ENCODE results near the gene UBL7.

Gene UBL7

GRCh38 chr15:74403588-74403919 lies 57.4 kb downstream of the UBL7 start:
- no peak overlapping the region for H3K4me3 ChIP-seq (ENCODE audit: low read depth, low read length)
- no peak overlapping the region for H3K27ac ChIP-seq (ENCODE audit: low read depth, low read length)
- peaks cover 21% of the 10 kb centered on the region; the same call in 1 of the 2 replicates for H3K4me1 ChIP-seq (ENCODE audit: control insufficient read depth, insufficient read depth, low read length)
- H3K9ac ChIP-seq (ENCODE audit: low read length) = no peak overlapping the region
- H3K36me3 ChIP-seq (ENCODE audit: control insufficient read depth, insufficient read depth, low read length) = no peaks in the 10 kb centered on the region
- no peaks in the 10 kb centered on the region for H3K9me3 ChIP-seq (ENCODE audit: control insufficient read depth, insufficient read depth, low read depth, low read length)
- no peaks in the 10 kb centered on the region for H3K27me3 ChIP-seq (ENCODE audit: control insufficient read depth, insufficient read depth, low read length)

- Histone ChIP-seq H3K27ac (ENCODE audit: low read depth, low read length) (no peak overlapping the region), H3K36me3 (ENCODE audit: control insufficient read depth, insufficient read depth, low read length) (no peaks in the 10 kb centered on the region), H3K27me3 (ENCODE audit: control insufficient read depth, insufficient read depth, low read length) (no peaks in the 10 kb centered on the region), H3K9ac (ENCODE audit: low read length) (no peak overlapping the region), H3K9me3 (ENCODE audit: control insufficient read depth, insufficient read depth, low read depth, low read length) (no peaks in the 10 kb centered on the region), H3K4me3 (ENCODE audit: low read depth, low read length) (no peak overlapping the region), H3K4me1 (ENCODE audit: control insufficient read depth, insufficient read depth, low read length) (peaks cover 21% of the 10 kb centered on the region; the same call in 1 of the 2 replicates)
These were observed 57.9 kb downstream of the UBL7 start for GRCh38 chr15:74402873-74403587.

- H3K4me1 ChIP-seq (ENCODE audit: control insufficient read depth, insufficient read depth, low read length) = peaks cover 16% of the 10 kb centered on the region; the same call in 1 of the 2 replicates
- no peaks in the 10 kb centered on the region for H3K9me3 ChIP-seq (ENCODE audit: control insufficient read depth, insufficient read depth, low read depth, low read length)
- no peak overlapping the region for H3K4me3 ChIP-seq (ENCODE audit: low read depth, low read length)
- no peaks in the 10 kb centered on the region for H3K36me3 ChIP-seq (ENCODE audit: control insufficient read depth, insufficient read depth, low read length)
- H3K27ac ChIP-seq (ENCODE audit: low read depth, low read length) = no peak overlapping the region
- no peak overlapping the region for H3K9ac ChIP-seq (ENCODE audit: low read length)
- no peaks in the 10 kb centered on the region for H3K27me3 ChIP-seq (ENCODE audit: control insufficient read depth, insufficient read depth, low read length)
These were observed 58.6 kb downstream of the UBL7 start for GRCh38 chr15:74402337-74402841.

GRCh38 chr15:74400915-74401757 lies 59.8 kb downstream of the UBL7 start:
- H3K27me3 ChIP-seq (ENCODE audit: control insufficient read depth, insufficient read depth, low read length) = no peaks in the 10 kb centered on the region
- peaks cover 16% of the 10 kb centered on the region; the same call in 1 of the 2 replicates for H3K4me1 ChIP-seq (ENCODE audit: control insufficient read depth, insufficient read depth, low read length)
- no peak overlapping the region for H3K4me3 ChIP-seq (ENCODE audit: low read depth, low read length)
- no peak overlapping the region for H3K27ac ChIP-seq (ENCODE audit: low read depth, low read length)
- H3K9me3 ChIP-seq (ENCODE audit: control insufficient read depth, insufficient read depth, low read depth, low read length) = no peaks in the 10 kb centered on the region
- H3K9ac ChIP-seq (ENCODE audit: low read length) = no peak overlapping the region
- H3K36me3 ChIP-seq (ENCODE audit: control insufficient read depth, insufficient read depth, low read length) = no peaks in the 10 kb centered on the region

- H3K36me3 ChIP-seq (ENCODE audit: control insufficient read depth, insufficient read depth, low read length) = no peaks in the 10 kb centered on the region
- H3K4me1 ChIP-seq (ENCODE audit: control insufficient read depth, insufficient read depth, low read length) = peaks cover 19% of the 10 kb centered on the region; the same call in 1 of the 2 replicates
- no peaks in the 10 kb centered on the region for H3K9me3 ChIP-seq (ENCODE audit: control insufficient read depth, insufficient read depth, low read depth, low read length)
- no peak overlapping the region for H3K9ac ChIP-seq (ENCODE audit: low read length)
- no peak overlapping the region for H3K4me3 ChIP-seq (ENCODE audit: low read depth, low read length)
- no peaks in the 10 kb centered on the region for H3K27me3 ChIP-seq (ENCODE audit: control insufficient read depth, insufficient read depth, low read length)
- H3K27ac ChIP-seq (ENCODE audit: low read depth, low read length) = no peak overlapping the region
These were observed 60.6 kb downstream of the UBL7 start for GRCh38 chr15:74400313-74400860.

GRCh38 chr15:74399511-74400312 lies 61.2 kb downstream of the UBL7 start:
- Histone ChIP-seq H3K27ac (ENCODE audit: low read depth, low read length) (no peak overlapping the region), H3K27me3 (ENCODE audit: control insufficient read depth, insufficient read depth, low read length) (no peaks in the 10 kb centered on the region), H3K4me3 (ENCODE audit: low read depth, low read length) (no peak overlapping the region)

GRCh38 chr15:74399100-74399499 lies 61.9 kb downstream of the UBL7 start:
- Histone ChIP-seq H3K27me3 (ENCODE audit: control insufficient read depth, insufficient read depth, low read length) (no peaks in the 10 kb centered on the region), H3K4me1 (ENCODE audit: control insufficient read depth, insufficient read depth, low read length) (peaks cover 19% of the 10 kb centered on the region; the same call in 1 of the 2 replicates), H3K27ac (ENCODE audit: low read depth, low read length) (no peak overlapping the region), H3K36me3 (ENCODE audit: control insufficient read depth, insufficient read depth, low read length) (no peaks in the 10 kb centered on the region), H3K4me3 (ENCODE audit: low read depth, low read length) (no peak overlapping the region), H3K9me3 (ENCODE audit: control insufficient read depth, insufficient read depth, low read depth, low read length) (no peaks in the 10 kb centered on the region), H3K9ac (ENCODE audit: low read length) (no peak overlapping the region)

More at GRCh38 chr15:74399511-74400312, 61.2 kb downstream of the UBL7 start:
- Histone ChIP-seq H3K4me1 (ENCODE audit: control insufficient read depth, insufficient read depth, low read length) (peaks cover 19% of the 10 kb centered on the region; the same call in 1 of the 2 replicates), H3K36me3 (ENCODE audit: control insufficient read depth, insufficient read depth, low read length) (no peaks in the 10 kb centered on the region), H3K9ac (ENCODE audit: low read length) (no peak overlapping the region), H3K9me3 (ENCODE audit: control insufficient read depth, insufficient read depth, low read depth, low read length) (no peaks in the 10 kb centered on the region)

GRCh38 chr15:74398183-74398582 lies 62.8 kb downstream of the UBL7 start:
- no peak overlapping the region for H3K27ac ChIP-seq (ENCODE audit: low read depth, low read length)
- H3K36me3 ChIP-seq (ENCODE audit: control insufficient read depth, insufficient read depth, low read length) = no peaks in the 10 kb centered on the region
- H3K27me3 ChIP-seq (ENCODE audit: control insufficient read depth, insufficient read depth, low read length) = no peaks in the 10 kb centered on the region
- H3K9ac ChIP-seq (ENCODE audit: low read length) = no peak overlapping the region
- no peaks in the 10 kb centered on the region for H3K9me3 ChIP-seq (ENCODE audit: control insufficient read depth, insufficient read depth, low read depth, low read length)
- H3K4me3 ChIP-seq (ENCODE audit: low read depth, low read length) = no peak overlapping the region
- peaks cover 19% of the 10 kb centered on the region; the same call in 1 of the 2 replicates for H3K4me1 ChIP-seq (ENCODE audit: control insufficient read depth, insufficient read depth, low read length)

GRCh38 chr15:74397239-74398068 lies 63.5 kb downstream of the UBL7 start:
- Histone ChIP-seq H3K27me3 (ENCODE audit: control insufficient read depth, insufficient read depth, low read length) (no peaks in the 10 kb centered on the region), H3K27ac (ENCODE audit: low read depth, low read length) (no peak overlapping the region), H3K9ac (ENCODE audit: low read length) (no peak overlapping the region), H3K4me1 (ENCODE audit: control insufficient read depth, insufficient read depth, low read length) (peaks cover 19% of the 10 kb centered on the region; the same call in 1 of the 2 replicates), H3K36me3 (ENCODE audit: control insufficient read depth, insufficient read depth, low read length) (no peaks in the 10 kb centered on the region), H3K4me3 (ENCODE audit: low read depth, low read length) (no peak overlapping the region), H3K9me3 (ENCODE audit: control insufficient read depth, insufficient read depth, low read depth, low read length) (no peaks in the 10 kb centered on the region)
